ENCODE results near the gene ADAMTSL5. TPM values are rescaled to one million over a fixed set of nuclear protein-coding genes. Genes with fewer than 3 reads are reported as not detected.

ADAMTSL5 gene
- total RNA-seq, 1 donor from 2014 or later: not detected

- H3K27me3 Mint-ChIP-seq: peaks cover 2% of the 10 kb centered on the region
- H3K4me1 Mint-ChIP-seq: peaks cover 37% of the 10 kb centered on the region
- ATAC-seq (ENCODE audit: low read depth) (no peak), DNase-seq (no peak)
- ChIA-PET POLR2A (interaction anchor here (1.8 kb wide), 1 partner anchor 16 kb away, joined by 5 read pairs; the partner anchor contains the start of genes PCSK4 and REEP6), CTCF (no interaction called here)
- H3K36me3 Mint-ChIP-seq (ENCODE audit: low read depth): peaks cover 17% of the 10 kb centered on the region
- no peak for TF ChIP-seq CTCF (IDR thresholded peaks at IDR 0.05)
- H3K9me3 Mint-ChIP-seq: no peaks in the 10 kb centered on the region
- intact Hi-C loops (cut with micrococcal nuclease): no loop called here
- no peak overlapping the region for H3K4me3 Mint-ChIP-seq
- no peak overlapping the region for H3K27ac Mint-ChIP-seq
These were observed 38.0 kb downstream of the ADAMTSL5 start for GRCh38 chr19:1474765-1475351.

- Mint-ChIP-seq H3K9me3 (no peaks in the 10 kb centered on the region), H3K4me1 (peaks cover 34% of the 10 kb centered on the region), H3K4me3 (no peak overlapping the region), H3K36me3 (ENCODE audit: low read depth) (peaks cover 16% of the 10 kb centered on the region), H3K27me3 (peaks cover 2% of the 10 kb centered on the region), H3K27ac (no peak overlapping the region)
- ChIA-PET CTCF (no interaction called here), POLR2A (interaction anchor here (1.8 kb wide), 1 partner anchor 17 kb away, joined by 5 read pairs; the partner anchor contains the start of genes PCSK4 and REEP6)
- DNase-seq (no peak), ATAC-seq (ENCODE audit: low read depth) (no peak)
- intact Hi-C loops (cut with micrococcal nuclease): no loop called here
- no peak for TF ChIP-seq CTCF (IDR thresholded peaks at IDR 0.05)
These were observed 38.6 kb downstream of the ADAMTSL5 start for GRCh38 chr19:1474011-1474764.

GRCh38 chr19:1473085-1473851, 39.6 kb downstream of the ADAMTSL5 start:
- peaks cover 13% of the 10 kb centered on the region for H3K36me3 Mint-ChIP-seq (ENCODE audit: low read depth)
- ChIA-PET CTCF (no interaction called here), POLR2A (interaction anchor here (1.8 kb wide), 1 partner anchor 18 kb away, joined by 5 read pairs; the partner anchor contains the start of genes PCSK4 and REEP6)
- TF ChIP-seq CTCF (IDR thresholded peaks at IDR 0.05): no peak
- peak overlapping the region; percentile 19 for H3K4me3 Mint-ChIP-seq
- peaks cover 2% of the 10 kb centered on the region for H3K27me3 Mint-ChIP-seq
- H3K9me3 Mint-ChIP-seq: no peaks in the 10 kb centered on the region
- H3K4me1 Mint-ChIP-seq: peaks cover 32% of the 10 kb centered on the region
- DNase-seq (no peak), ATAC-seq (ENCODE audit: low read depth) (no peak)
- H3K27ac Mint-ChIP-seq: no peak overlapping the region
- intact Hi-C loops (cut with micrococcal nuclease): no loop called here

- H3K4me3 Mint-ChIP-seq: no peak overlapping the region
- POLR2A ChIA-PET: interaction anchor here (0.5 to 1.8 kb wide), 5 partner anchors 15 to 28 kb away, joined by 3 to 8 read pairs (median 5); partner anchors contain the start of genes PCSK4 and REEP6
- intact Hi-C loops (cut with micrococcal nuclease): no loop called here
These were observed 40.4 kb downstream of the ADAMTSL5 start for GRCh38 chr19:1472231-1473084.

More at GRCh38 chr19:1472231-1473084, 40.4 kb downstream of the ADAMTSL5 start:
- no peak for TF ChIP-seq CTCF (IDR thresholded peaks at IDR 0.05)
- no peak for DNase-seq
- ATAC-seq (ENCODE audit: low read depth): no peak
- H3K36me3 Mint-ChIP-seq (ENCODE audit: low read depth): peaks cover 13% of the 10 kb centered on the region
- H3K9me3 Mint-ChIP-seq: no peaks in the 10 kb centered on the region
- peaks cover 2% of the 10 kb centered on the region for H3K27me3 Mint-ChIP-seq
- CTCF ChIA-PET: no interaction called here
- H3K27ac Mint-ChIP-seq: no peak overlapping the region
- peaks cover 26% of the 10 kb centered on the region for H3K4me1 Mint-ChIP-seq

All from activated B cell treated with CpG ODN at 0.5 μM for 24 hours (primary cell).